ENCODE data around the gene SOX10.
"Not testable (repeated sequence)": the region's sequence is repeated elsewhere in the genome, so short reads cannot be mapped to it uniquely, and the experiment has no call there.

SOX10 gene

GRCh38 chr22:37985751-37986281 lies 1.5 kb upstream of the SOX10 start:
- DNase-seq, result no peak

- no peak for DNase-seq
Observed at GRCh38 chr22:37985050-37985585, 763 bp upstream of the SOX10 start.

GRCh38 chr22:37982938-37983859 lies 1.2 kb downstream of the SOX10 start:
- no peak for DNase-seq

GRCh38 chr22:37982151-37982785 lies 2.1 kb downstream of the SOX10 start:
- DNase-seq, result no peak

GRCh38 chr22:37981282-37982011 lies 2.9 kb downstream of the SOX10 start:
- DNase-seq, result no peak

- DNase-seq, result no peak
Observed at GRCh38 chr22:37979782-37980181, 4.6 kb downstream of the SOX10 start.

GRCh38 chr22:37976547-37976946 lies 7.8 kb downstream of the SOX10 start:
- no peak for DNase-seq

- DNase-seq, result not testable (repeated sequence)
Observed at GRCh38 chr22:37976022-37976421, 8.3 kb downstream of the SOX10 start.

GRCh38 chr22:37975153-37975552 lies 9.2 kb downstream of the SOX10 start:
- DNase-seq, result no peak

GRCh38 chr22:37973271-37974170 lies 10.8 kb downstream of the SOX10 start:
- no peak for DNase-seq

- DNase-seq, result no peak
Observed at GRCh38 chr22:37972527-37972926, 11.8 kb downstream of the SOX10 start.

GRCh38 chr22:37971475-37972434 lies 12.6 kb downstream of the SOX10 start:
- no peak for DNase-seq

- DNase-seq, result no peak
Observed at GRCh38 chr22:37970864-37971263, 13.5 kb downstream of the SOX10 start.

GRCh38 chr22:37968452-37969251 lies 15.7 kb downstream of the SOX10 start:
- DNase-seq, result no peak

GRCh38 chr22:37967637-37968451 lies 16.5 kb downstream of the SOX10 start:
- DNase-seq, result no peak

- DNase-seq, result no peak
Observed at GRCh38 chr22:37967147-37967546, 17.2 kb downstream of the SOX10 start.

GRCh38 chr22:37965940-37966664 lies 18.3 kb downstream of the SOX10 start:
- no peak for DNase-seq

- no peak for DNase-seq
Observed at GRCh38 chr22:37961062-37961461, 23.3 kb downstream of the SOX10 start.
